ENCODE results near the gene VTI1A. TPM values are rescaled to one million over a fixed set of nuclear protein-coding genes. Genes with fewer than 3 reads are reported as not detected.

VTI1A gene
- total and polyA plus RNA-seq, 9 of the 15 experiments (the other 6 are each of a cell fraction or from before 2014, with no cell fraction given), result 9.3 to 21.4 (median 16.0) TPM

- POLR2A ChIA-PET, result interaction anchor here (0.6 kb wide), 1 partner anchor 11 kb away, joined by 4 read pairs; no protein-coding TSS in a partner anchor
- Histone ChIP-seq H3K4me2 (ENCODE audit: insufficient read depth, low read length) (no peak overlapping the region), H3K9me1 (ENCODE audit: control insufficient read depth, insufficient read depth, low read length) (no peaks in the 10 kb centered on the region), H3K27me3 (ENCODE audit: control insufficient read depth in 2 of 2, insufficient read depth in 2 of 2, low read length in 2 of 2) (no peaks in the 10 kb centered on the region), H3K4me1 (replicated peaks in 1 of 2; ENCODE audit: control insufficient read depth in 2 of 2, insufficient read depth in 2 of 2, low read length in 2 of 2) (no peaks in the 10 kb centered on the region), H3K27ac (ENCODE audit: extremely low read depth, low read depth, low read length) (no peak overlapping the region), H3K9ac (ENCODE audit: insufficient read depth in 1 of 2, low read depth in 2 of 2, low read length in 2 of 2) (no peak overlapping the region), H2AFZ (ENCODE audit: low read depth, low read length) (no peak overlapping the region), H3K4me3 (no peak overlapping the region), H3K9me3 (replicated peaks; ENCODE audit: control insufficient read depth, insufficient read depth, low read depth, low read length) (no peaks in the 10 kb centered on the region), H3K36me3 (ENCODE audit: control insufficient read depth, insufficient read depth, low read length) (no peaks in the 10 kb centered on the region), H3K79me2 (ENCODE audit: control insufficient read depth, insufficient read depth, low read length) (no peaks in the 10 kb centered on the region), H4K20me1 (replicated peaks; ENCODE audit: control insufficient read depth, insufficient read depth, low read length) (no peaks in the 10 kb centered on the region)
- no TSS peak for BruUV-seq (replicated peaks)
- intact Hi-C loops (cut with micrococcal nuclease) (no loop called here), in situ Hi-C loops (cut with MboI) (no loop called here)
- no peak for ATAC-seq
- DNase-seq (ENCODE audit: extremely low read depth in 1 of 4, low spot score in 3 of 4), result no peak
- no peak for FAIRE-seq
- 66% methylated on average over 13 of the region's 16 CpGs for WGBS (ENCODE audit: insufficient coverage, low coverage, missing lambda C conversion rate)
- TF ChIP-seq HDGF (IDR thresholded peaks at IDR 0.05), result no peak
- CTCF ChIA-PET (ENCODE audit: low intra/inter-chr PET ratio), result no interaction called here
Measured at GRCh38 chr10:112831859-112832258, 384.8 kb downstream of the VTI1A start.

- intact Hi-C loops (cut with micrococcal nuclease), result no loop called here
- FAIRE-seq (no peak), DNase-seq (ENCODE audit: extremely low read depth in 1 of 4, low spot score in 3 of 4) (no peak), ATAC-seq (no peak)
- Histone ChIP-seq H2AFZ (ENCODE audit: low read depth, low read length) (no peak overlapping the region), H3K36me3 (ENCODE audit: control insufficient read depth, insufficient read depth, low read length) (no peaks in the 10 kb centered on the region), H3K9me1 (ENCODE audit: control insufficient read depth, insufficient read depth, low read length) (no peaks in the 10 kb centered on the region), H4K20me1 (replicated peaks; ENCODE audit: control insufficient read depth, insufficient read depth, low read length) (no peaks in the 10 kb centered on the region), H3K4me1 (replicated peaks in 1 of 2; ENCODE audit: control insufficient read depth in 2 of 2, insufficient read depth in 2 of 2, low read length in 2 of 2) (no peaks in the 10 kb centered on the region), H3K27ac (ENCODE audit: extremely low read depth, low read depth, low read length) (no peak overlapping the region), H3K79me2 (ENCODE audit: control insufficient read depth, insufficient read depth, low read length) (no peaks in the 10 kb centered on the region), H3K9ac (ENCODE audit: insufficient read depth in 1 of 2, low read depth in 2 of 2, low read length in 2 of 2) (no peak overlapping the region), H3K9me3 (replicated peaks; ENCODE audit: control insufficient read depth, insufficient read depth, low read depth, low read length) (no peaks in the 10 kb centered on the region), H3K4me3 (no peak overlapping the region), H3K27me3 (ENCODE audit: control insufficient read depth in 2 of 2, insufficient read depth in 2 of 2, low read length in 2 of 2) (no peaks in the 10 kb centered on the region), H3K4me2 (ENCODE audit: insufficient read depth, low read length) (no peak overlapping the region)
- WGBS (ENCODE audit: insufficient coverage, low coverage, missing lambda C conversion rate), result 29% methylated on average over 7 of the region's 7 CpGs
- CTCF ChIA-PET (ENCODE audit: low intra/inter-chr PET ratio), result no interaction called here
- in situ Hi-C loops (cut with MboI), result no loop called here
- POLR2A ChIA-PET, result no interaction called here
- BruUV-seq (replicated peaks), result no TSS peak
- no peak for TF ChIP-seq RBFOX2 (IDR thresholded peaks at IDR 0.05; ENCODE audit: low read depth, low read length)
- no peak for TF ChIP-seq COPS2 (conservative IDR thresholded peaks at IDR 0.05)
- TF ChIP-seq NFIX (CRISPR knock-in tag; IDR thresholded peaks at IDR 0.05; ENCODE audit: low read depth), result no peak
- no peak for TF ChIP-seq FOXM1 (IDR thresholded peaks at IDR 0.05; ENCODE audit: low read depth)
- no peak for TF ChIP-seq FOXM1 (CRISPR knock-in tag; IDR thresholded peaks at IDR 0.05; ENCODE audit: low read depth)
- no peak for TF ChIP-seq RREB1 (CRISPR knock-in tag; IDR thresholded peaks at IDR 0.05)
- TF ChIP-seq ZNF75A (CRISPR knock-in tag; IDR thresholded peaks at IDR 0.05), result no peak
- TF ChIP-seq HES1 (IDR thresholded peaks at IDR 0.05; ENCODE audit: low read depth), result no peak
- no peak for TF ChIP-seq MTA3 (IDR thresholded peaks at IDR 0.05; ENCODE audit: borderline replicate concordance)
- no peak for TF ChIP-seq GATAD2B (IDR thresholded peaks at IDR 0.05; ENCODE audit: borderline replicate concordance)
Measured at GRCh38 chr10:112832361-112832878, 385.4 kb downstream of the VTI1A start.

Data from K562 (cell line).